Glutamatergic neuron (in vitro differentiated cells): ENCODE results near the gene HSPG2. TPM values are rescaled to one million over a fixed set of nuclear protein-coding genes. Genes with fewer than 3 reads are reported as not detected.

Source experiments
- DNase-seq: peaks from one replicate; pipeline ENCODE4 v3.0.0; 2022
- H3K27ac Mint-ChIP-seq: one replicate; pipeline ENCODE4 v1.8.0; 2020; ENCODE audit warnings: mild to moderate bottlenecking, mixed read lengths, inconsistent platforms; ENCODE audit not compliant: unreplicated experiment
- H3K27me3 Mint-ChIP-seq: one replicate; pipeline ENCODE4 v1.8.0; 2020; ENCODE audit warnings: mild to moderate bottlenecking, moderate library complexity, mixed read lengths, inconsistent platforms; ENCODE audit not compliant: unreplicated experiment
- H3K36me3 Mint-ChIP-seq: one replicate; pipeline ENCODE4 v1.8.0; 2020; ENCODE audit warnings: mild to moderate bottlenecking, mixed read lengths, inconsistent platforms; ENCODE audit not compliant: unreplicated experiment
- H3K4me1 Mint-ChIP-seq: one replicate; pipeline ENCODE4 v1.8.0; 2020; ENCODE audit warnings: mild to moderate bottlenecking, low read depth, mixed read lengths, inconsistent platforms; ENCODE audit not compliant: unreplicated experiment
- H3K4me3 Mint-ChIP-seq: one replicate; pipeline ENCODE4 v1.8.0; 2020; ENCODE audit warnings: mild to moderate bottlenecking, mixed read lengths, inconsistent platforms; ENCODE audit not compliant: unreplicated experiment
- H3K9me3 Mint-ChIP-seq: one replicate; pipeline ENCODE4 v1.8.0; 2020; ENCODE audit warnings: mild to moderate bottlenecking, moderate library complexity, mixed read lengths, inconsistent platforms; ENCODE audit not compliant: unreplicated experiment
- total RNA-seq: library from RNA; stranded (reverse); fragmentation: NEBNext Ultra II Directional; extraction: Animal tissue kit (Norgen Biotek cat#: 25700); gene quantifications from one replicate; pipeline ENCODE4 v1.2.1, GENCODE V29; 2021; ENCODE audit not compliant: unreplicated experiment
- TF ChIP-seq, protein P1 (sequence below): fragments of 200-600 bp; sonication (generic); IDR thresholded peaks from one replicate; pipeline ENCODE4 v1.5.0; 2021; ENCODE audit not compliant: partially characterized antibody, unreplicated experiment

Gene HSPG2
- total RNA-seq, 1 donor from 2014 or later = 3.3 TPM

DNA sequence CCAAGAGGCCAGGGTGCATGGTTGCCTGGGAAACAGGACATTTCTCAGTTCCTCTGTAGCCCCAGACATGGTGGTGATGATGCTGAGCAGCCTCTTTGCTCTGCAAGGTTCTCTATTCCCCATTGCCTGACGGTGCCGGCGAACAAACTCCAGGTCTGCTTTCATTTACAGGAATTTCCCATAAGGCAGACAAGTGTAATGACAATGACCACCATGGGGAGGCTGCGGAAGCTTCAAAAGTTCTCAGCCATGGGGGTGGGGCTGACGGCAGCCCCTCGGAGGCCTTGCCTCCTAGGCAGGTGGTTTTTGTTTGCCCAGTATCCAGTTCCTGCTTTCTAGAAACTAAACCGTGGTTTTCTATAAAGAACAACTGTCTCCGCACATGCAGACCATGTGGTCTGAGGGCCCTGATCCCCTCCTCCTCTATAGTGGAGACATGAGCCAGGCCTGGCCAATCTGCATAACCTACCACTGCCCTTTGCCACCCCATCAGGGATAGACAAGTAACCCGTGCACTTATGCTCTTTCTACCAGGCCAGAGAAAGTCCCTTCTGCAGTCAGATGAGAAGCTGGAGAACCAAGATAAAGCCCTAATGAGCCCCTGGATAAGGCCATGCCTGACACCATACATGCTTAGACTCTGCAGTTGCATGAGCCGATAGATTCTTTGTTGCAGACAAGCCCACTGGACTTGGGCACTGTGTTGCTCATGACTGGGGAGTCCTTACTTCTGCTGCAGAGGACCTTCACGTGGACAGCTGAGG, 71.0 kb downstream of the HSPG2 start:
- H3K27ac Mint-ChIP-seq = no peak overlapping the region
- no peak for DNase-seq
- peaks cover 3% of the 10 kb centered on the region for H3K4me1 Mint-ChIP-seq
- no peaks in the 10 kb centered on the region for H3K36me3 Mint-ChIP-seq
- no peak overlapping the region for H3K4me3 Mint-ChIP-seq
- TF ChIP-seq, protein P1, sequence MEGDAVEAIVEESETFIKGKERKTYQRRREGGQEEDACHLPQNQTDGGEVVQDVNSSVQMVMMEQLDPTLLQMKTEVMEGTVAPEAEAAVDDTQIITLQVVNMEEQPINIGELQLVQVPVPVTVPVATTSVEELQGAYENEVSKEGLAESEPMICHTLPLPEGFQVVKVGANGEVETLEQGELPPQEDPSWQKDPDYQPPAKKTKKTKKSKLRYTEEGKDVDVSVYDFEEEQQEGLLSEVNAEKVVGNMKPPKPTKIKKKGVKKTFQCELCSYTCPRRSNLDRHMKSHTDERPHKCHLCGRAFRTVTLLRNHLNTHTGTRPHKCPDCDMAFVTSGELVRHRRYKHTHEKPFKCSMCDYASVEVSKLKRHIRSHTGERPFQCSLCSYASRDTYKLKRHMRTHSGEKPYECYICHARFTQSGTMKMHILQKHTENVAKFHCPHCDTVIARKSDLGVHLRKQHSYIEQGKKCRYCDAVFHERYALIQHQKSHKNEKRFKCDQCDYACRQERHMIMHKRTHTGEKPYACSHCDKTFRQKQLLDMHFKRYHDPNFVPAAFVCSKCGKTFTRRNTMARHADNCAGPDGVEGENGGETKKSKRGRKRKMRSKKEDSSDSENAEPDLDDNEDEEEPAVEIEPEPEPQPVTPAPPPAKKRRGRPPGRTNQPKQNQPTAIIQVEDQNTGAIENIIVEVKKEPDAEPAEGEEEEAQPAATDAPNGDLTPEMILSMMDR = peak; percentile 23
- no peaks in the 10 kb centered on the region for H3K27me3 Mint-ChIP-seq
- H3K9me3 Mint-ChIP-seq = peaks cover 4% of the 10 kb centered on the region

DNA sequence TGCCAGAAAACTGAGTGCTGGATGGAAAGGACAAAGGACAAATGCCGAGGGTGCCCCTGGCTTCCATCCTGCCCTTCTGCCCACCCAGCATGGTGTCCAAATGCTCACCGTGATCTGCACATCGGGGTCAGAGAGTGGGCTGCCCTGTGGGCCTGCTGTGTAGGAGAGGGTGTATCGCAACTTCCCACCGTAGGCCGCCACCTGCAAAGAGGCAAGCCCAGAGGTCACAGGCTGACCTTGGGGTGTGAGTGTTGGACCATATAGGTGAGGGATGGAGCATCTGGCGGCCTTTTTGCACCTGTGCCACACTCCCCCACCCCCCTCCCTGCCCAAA, 71.5 kb downstream of the HSPG2 start:
- Mint-ChIP-seq H3K4me1 (peaks cover 3% of the 10 kb centered on the region), H3K27me3 (no peaks in the 10 kb centered on the region), H3K27ac (no peak overlapping the region), H3K4me3 (no peak overlapping the region), H3K9me3 (peaks cover 4% of the 10 kb centered on the region), H3K36me3 (no peaks in the 10 kb centered on the region)
- no peak for DNase-seq
- TF ChIP-seq, protein P1 = no peak

DNA sequence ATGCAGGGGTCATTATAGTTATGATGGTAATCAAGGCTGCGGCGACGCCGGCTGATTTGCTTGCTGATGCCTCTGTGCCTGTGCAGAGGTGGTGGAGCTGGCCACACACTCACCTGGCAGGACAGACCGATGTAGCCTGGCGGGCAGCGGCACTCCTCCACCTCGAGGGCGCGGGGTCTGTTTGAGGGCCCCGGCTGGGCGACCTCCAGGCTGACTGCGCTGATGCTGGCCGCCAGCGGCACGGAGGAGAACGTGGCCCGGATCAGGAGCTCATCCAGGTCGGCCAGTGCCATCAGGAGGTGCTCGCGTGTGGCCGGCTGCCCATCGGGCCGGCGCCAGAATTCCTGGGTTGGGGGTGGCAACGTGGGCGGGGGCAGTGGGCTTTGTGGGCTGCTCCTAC, 72.4 kb downstream of the HSPG2 start:
- Mint-ChIP-seq H3K27ac (no peak overlapping the region), H3K36me3 (no peaks in the 10 kb centered on the region), H3K9me3 (peaks cover 4% of the 10 kb centered on the region), H3K27me3 (no peaks in the 10 kb centered on the region), H3K4me3 (no peak overlapping the region), H3K4me1 (peaks cover 3% of the 10 kb centered on the region)
- TF ChIP-seq, protein P1 = no peak
- no peak for DNase-seq

DNA sequence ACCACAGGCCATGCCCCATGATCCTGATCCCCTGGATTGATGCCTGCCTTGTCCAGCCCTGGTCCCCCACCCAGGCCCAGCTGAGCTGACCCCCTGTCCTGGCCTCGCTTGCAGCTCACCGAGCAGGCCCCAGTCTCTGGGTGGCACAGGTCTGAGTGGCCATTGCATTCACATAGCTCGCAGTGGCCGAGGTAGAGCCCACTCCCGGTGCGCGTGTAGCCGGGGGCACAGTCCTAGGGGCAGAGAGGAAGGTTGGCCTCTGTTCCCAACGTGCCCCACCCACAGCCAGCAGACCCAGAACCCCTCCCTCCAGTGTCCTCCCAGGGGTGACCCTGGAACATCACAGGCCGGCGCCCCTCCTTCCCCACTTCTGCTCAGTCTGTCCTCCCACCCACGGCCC, 73.1 kb downstream of the HSPG2 start:
- no peak overlapping the region for H3K4me3 Mint-ChIP-seq
- H3K27me3 Mint-ChIP-seq = no peaks in the 10 kb centered on the region
- peaks cover under 1% of the 10 kb centered on the region for H3K9me3 Mint-ChIP-seq
- TF ChIP-seq, protein P1 = no peak
- no peaks in the 10 kb centered on the region for H3K36me3 Mint-ChIP-seq
- H3K27ac Mint-ChIP-seq = no peak overlapping the region
- peaks cover 1% of the 10 kb centered on the region for H3K4me1 Mint-ChIP-seq
- DNase-seq = no peak

DNA sequence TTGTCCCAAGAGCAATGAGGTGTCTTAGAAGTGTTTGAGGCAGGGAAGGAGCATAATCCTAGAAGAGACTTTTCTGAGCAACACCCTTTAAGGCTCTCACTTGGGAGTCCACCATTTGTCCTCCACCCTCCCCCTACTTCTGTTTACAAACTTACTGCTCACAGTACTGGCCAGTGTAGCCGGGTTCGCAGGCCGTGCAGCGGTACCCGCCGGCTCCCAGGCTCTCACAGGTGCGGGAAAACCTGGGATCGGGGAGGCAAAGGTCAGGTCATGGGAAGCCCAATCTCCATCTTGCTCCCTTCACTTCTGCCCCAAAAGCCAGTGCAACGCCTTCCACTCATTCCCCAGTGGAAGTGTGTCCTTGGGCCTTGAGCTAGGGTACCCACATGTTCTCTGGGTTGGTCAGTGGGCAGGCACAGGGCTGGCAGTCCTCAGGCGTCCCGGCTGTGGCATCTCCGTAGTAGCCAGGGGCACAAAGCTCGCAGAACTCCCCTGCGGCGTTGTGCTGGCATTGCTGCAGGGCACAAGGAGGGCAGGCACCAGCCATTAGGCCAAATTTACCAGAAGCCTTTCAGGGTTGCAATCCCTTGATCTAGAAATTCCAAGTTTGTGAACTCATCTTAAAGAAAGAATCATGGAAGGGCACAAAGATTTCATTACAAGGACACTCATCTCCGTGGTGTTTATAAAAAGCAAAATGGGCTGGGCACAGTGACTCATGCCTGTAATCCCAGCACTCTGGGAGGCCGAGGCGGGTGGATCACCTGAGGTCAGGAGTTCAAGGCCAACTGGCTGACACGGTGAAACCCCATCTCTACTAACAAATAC, 75.3 kb downstream of the HSPG2 start:
- DNase-seq = no peak
- H3K9me3 Mint-ChIP-seq = no peaks in the 10 kb centered on the region
- no peak overlapping the region for H3K27ac Mint-ChIP-seq
- H3K36me3 Mint-ChIP-seq = no peaks in the 10 kb centered on the region
- no peaks in the 10 kb centered on the region for H3K4me1 Mint-ChIP-seq
- TF ChIP-seq, protein P1 = no peak
- H3K27me3 Mint-ChIP-seq = peaks cover 4% of the 10 kb centered on the region
- no peak overlapping the region for H3K4me3 Mint-ChIP-seq
